Breast epithelium (tissue), 4 donors: ENCODE results near the gene APPL1. TPM values are rescaled to one million over a fixed set of nuclear protein-coding genes. Genes with fewer than 3 reads are reported as not detected.

Experiments
- DNase-seq, 2 donors: peaks; one replicate each; pipeline ENCODE4 v3.0.0-alpha.2; 2019; ENCODE audit warnings: low spot score in 2 of 2
- H3K27ac ChIP-seq, 2 donors: fragments of 200-600 bp; sonication (generic) in 1 of 2; one replicate each; pipeline ENCODE4 v1.5.1; 2016 to 2019; ENCODE audit warnings: mild to moderate bottlenecking in 1 of 2
- H3K27me3 ChIP-seq, 2 donors: fragments of 200-600 bp; sonication (generic) in 1 of 2; one replicate each; pipeline versions ENCODE4 v1.5.1 to v1.6.0; 2017 to 2019; ENCODE audit warnings: control low read depth in 1 of 2, mild to moderate bottlenecking in 1 of 2
- H3K36me3 ChIP-seq: fragments of 200-600 bp; one replicate; pipeline ENCODE4 v1.5.1; 2019
- H3K4me1 ChIP-seq, 2 donors: fragments of 200-600 bp; sonication (generic); one replicate each; pipeline ENCODE4 v1.5.1; 2016 to 2019; ENCODE audit warnings: control low read depth in 1 of 2
- H3K4me3 ChIP-seq, 3 donors: fragments of 200-600 bp; sonication (generic); 1 replicate in 2 of 3; 2 replicates in 1 of 3; pipeline ENCODE4 v1.5.1; 2016 to 2019; ENCODE audit warnings: mild to moderate bottlenecking in 3 of 3, moderate library complexity in 2 of 3
- H3K9me3 ChIP-seq, 2 donors: fragments of 200-600 bp; sonication (generic) in 1 of 2; one replicate each; pipeline ENCODE4 v1.5.1; 2016 to 2019; ENCODE audit warnings: control low read depth in 1 of 2
- POLR2A ChIP-seq: fragments of 450-650 bp; IDR thresholded peaks from one replicate; pipeline ENCODE4 v1.6.1; 2016; ENCODE audit warnings: antibody characterized with exemption, mild to moderate bottlenecking, moderate library complexity
- POLR2AphosphoS5 ChIP-seq, 3 donors: sonication (generic); formaldehyde crosslinking; IDR thresholded peaks; one replicate each; pipeline ENCODE4 v1.6.1; 2017; ENCODE audit warnings: antibody characterized with exemption in 3 of 3
- intact Hi-C: fragments of 100-400 bp; cut with DNase I; formaldehyde crosslinking; loops from one replicate; pipeline ENCODE4 v1.15.1; 2023; ENCODE audit warnings: low total_unique reads
- total RNA-seq, 3 donors: library from RNA; depleted of rRNA; stranded (reverse); fragments of >200 nt; gene quantifications; one replicate each; pipeline ENCODE4 v1.1.0, GENCODE V29; 2016
- TF ChIP-seq, protein P1 (sequence below), 3 donors: fragments of 450-650 bp; IDR thresholded peaks; one replicate each; pipeline ENCODE4 v1.5.1; 2016 to 2017; ENCODE audit warnings: antibody characterized with exemption in 3 of 3, mild to moderate bottlenecking in 3 of 3, moderate library complexity in 3 of 3

Gene APPL1
- total RNA-seq, 3 donors from 2014 or later = 42.4 to 69.4 (median 58.3) TPM

DNA sequence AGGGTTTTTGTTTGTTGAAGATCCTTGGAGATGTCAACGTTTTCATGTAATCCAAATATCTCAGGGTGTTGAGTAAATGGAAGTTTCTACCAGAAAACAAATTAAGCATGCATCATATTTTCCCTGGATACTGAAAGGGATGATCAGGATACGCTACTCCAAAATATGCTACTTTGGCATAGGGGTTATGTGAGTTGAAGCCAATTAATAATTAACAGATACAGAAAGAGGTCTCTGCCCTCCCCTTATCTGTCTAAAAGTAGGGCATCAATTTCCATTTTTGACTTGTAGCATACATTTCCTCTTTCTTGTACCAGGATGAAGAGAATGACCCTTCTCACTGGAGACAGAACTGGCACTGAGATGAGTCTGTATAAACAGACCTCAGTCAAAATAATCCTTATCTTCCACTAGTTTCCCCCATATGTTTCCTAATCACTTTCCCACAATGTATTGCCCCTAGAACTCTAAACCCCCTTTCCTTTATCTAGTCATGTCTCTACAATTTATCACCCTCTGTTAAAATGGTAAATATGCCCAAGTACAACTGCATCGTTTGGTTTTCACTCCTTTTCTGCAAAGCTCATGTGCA is 82.3 kb downstream of the APPL1 start:
- Histone ChIP-seq H3K36me3 (no peaks in the 10 kb centered on the region), H3K27ac (no peak overlapping the region), H3K9me3 (no peaks in the 10 kb centered on the region), H3K27me3 (no peaks in the 10 kb centered on the region), H3K4me3 (no peak overlapping the region), H3K4me1 (no peaks in the 10 kb centered on the region)
- TF ChIP-seq POLR2AphosphoS5 (IDR thresholded peaks at IDR 0.05) (no peak), POLR2A (no peak)
- TF ChIP-seq, protein P1, sequence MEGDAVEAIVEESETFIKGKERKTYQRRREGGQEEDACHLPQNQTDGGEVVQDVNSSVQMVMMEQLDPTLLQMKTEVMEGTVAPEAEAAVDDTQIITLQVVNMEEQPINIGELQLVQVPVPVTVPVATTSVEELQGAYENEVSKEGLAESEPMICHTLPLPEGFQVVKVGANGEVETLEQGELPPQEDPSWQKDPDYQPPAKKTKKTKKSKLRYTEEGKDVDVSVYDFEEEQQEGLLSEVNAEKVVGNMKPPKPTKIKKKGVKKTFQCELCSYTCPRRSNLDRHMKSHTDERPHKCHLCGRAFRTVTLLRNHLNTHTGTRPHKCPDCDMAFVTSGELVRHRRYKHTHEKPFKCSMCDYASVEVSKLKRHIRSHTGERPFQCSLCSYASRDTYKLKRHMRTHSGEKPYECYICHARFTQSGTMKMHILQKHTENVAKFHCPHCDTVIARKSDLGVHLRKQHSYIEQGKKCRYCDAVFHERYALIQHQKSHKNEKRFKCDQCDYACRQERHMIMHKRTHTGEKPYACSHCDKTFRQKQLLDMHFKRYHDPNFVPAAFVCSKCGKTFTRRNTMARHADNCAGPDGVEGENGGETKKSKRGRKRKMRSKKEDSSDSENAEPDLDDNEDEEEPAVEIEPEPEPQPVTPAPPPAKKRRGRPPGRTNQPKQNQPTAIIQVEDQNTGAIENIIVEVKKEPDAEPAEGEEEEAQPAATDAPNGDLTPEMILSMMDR (IDR thresholded peaks at IDR 0.05) = no peak
- DNase-seq = no peak
- intact Hi-C loops = no loop called here

DNA sequence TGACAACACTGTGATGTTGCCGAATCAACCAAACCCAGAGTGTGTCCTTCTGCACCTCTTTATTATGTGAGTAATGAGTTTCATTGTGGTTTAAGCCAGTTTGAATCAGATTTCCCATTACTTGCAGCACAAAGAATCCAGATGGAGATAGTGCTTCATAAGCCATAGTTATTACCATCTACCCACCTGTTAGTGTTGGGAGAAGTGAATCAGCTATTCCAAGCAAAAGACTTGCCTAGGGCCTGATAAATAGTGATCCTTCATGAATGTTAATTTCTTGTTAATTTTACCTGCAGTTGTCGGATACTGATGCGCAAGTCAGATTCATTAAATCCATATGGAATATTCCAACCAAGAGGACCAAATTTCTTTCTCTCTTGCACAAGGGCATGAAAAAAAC is 86.7 kb downstream of the APPL1 start:
- H3K27me3 ChIP-seq = no peaks in the 10 kb centered on the region

More for the DNA sequence above, 86.7 kb downstream of the APPL1 start:
- Histone ChIP-seq H3K9me3 (peaks cover 0 to 5% of the 10 kb centered on the region in 2 donors), H3K27ac (no peak overlapping the region), H3K4me3 (no peak overlapping the region), H3K4me1 (no peaks in the 10 kb centered on the region), H3K36me3 (no peaks in the 10 kb centered on the region)
- intact Hi-C loops = no loop called here
- TF ChIP-seq POLR2AphosphoS5 (IDR thresholded peaks at IDR 0.05) (no peak), POLR2A (no peak)
- TF ChIP-seq, protein P1 (IDR thresholded peaks at IDR 0.05) = no peak
- no peak for DNase-seq

Other genes starting within 250 kb of the APPL1 start
- under 1 TPM in 1 of 3 donors, not detected in 2; 0.29 TPM for gene SPATA12, start 167.1 kb upstream of the APPL1 start, total RNA-seq
- gene IL17RD, start 62.4 kb upstream of the APPL1 start, total RNA-seq = 10 to 100 TPM in 2 of 3 donors, 1 to 10 TPM in 1; 3.0 to 31.8 (median 31.0) TPM
- gene HESX1, start 27.8 kb upstream of the APPL1 start, total RNA-seq = 1 to 10 TPM in 1 of 3 donors, under 1 TPM in 2; 0.48 to 1.3 (median 0.66) TPM
- gene ASB14, start 65.0 kb downstream of the APPL1 start, total RNA-seq = not detected